Stomach (tissue), 4 donors: ENCODE data around the gene ABRAXAS1.

Experiments
- CTCF ChIP-seq, 7 experiments: fragments of 450-650 bp in 4 of 7; fragments of 200-600 bp in 3 of 7; sonication (generic) in 3 of 7; IDR thresholded peaks; one replicate each; pipeline ENCODE4 v1.5.1; 2016 to 2019; ENCODE audit warnings: antibody characterized with exemption in 7 of 7, control low read depth in 2 of 7, mild to moderate bottlenecking in 1 of 7
- POLR2A ChIP-seq, 4 donors: fragments of 450-650 bp; IDR thresholded peaks; one replicate each; pipeline ENCODE4 v1.6.1; 2016; ENCODE audit warnings: antibody characterized with exemption in 4 of 4, control low read depth in 2 of 4, mild to moderate bottlenecking in 1 of 4, moderate library complexity in 1 of 4
- POLR2AphosphoS5 ChIP-seq, 3 donors: sonication (generic); formaldehyde crosslinking; IDR thresholded peaks; one replicate each; pipeline ENCODE4 v1.6.1; 2016; ENCODE audit warnings: antibody characterized with exemption in 3 of 3

DNA sequence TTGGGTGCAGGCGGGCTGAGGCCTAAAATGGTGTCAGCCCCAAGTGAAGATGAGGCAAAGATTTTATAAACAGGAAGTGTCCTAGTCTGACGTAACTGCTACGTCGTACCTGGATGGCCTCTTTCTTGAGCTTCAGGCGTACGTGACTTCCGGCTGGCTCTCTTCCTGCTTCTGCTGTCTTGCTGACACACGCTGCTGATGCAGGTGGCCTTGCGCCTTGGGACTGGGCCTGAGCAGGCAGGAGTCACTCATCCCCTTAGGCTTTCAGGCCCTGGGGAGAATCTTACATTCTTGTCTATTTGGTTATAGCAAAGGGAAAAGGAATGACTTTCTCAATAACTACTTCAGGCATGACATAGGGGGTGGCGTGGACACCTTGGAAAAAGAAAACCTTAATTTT, 20.1 kb upstream of the ABRAXAS1 start:
- TF ChIP-seq CTCF (IDR thresholded peaks at IDR 0.05) (no peak), POLR2A (IDR thresholded peaks at IDR 0.05) (no peak), POLR2AphosphoS5 (IDR thresholded peaks at IDR 0.05) (no peak)
